Gastrocnemius medialis (tissue), 4 donors: ENCODE measurements around the gene TARBP2. TPM values are rescaled to one million over a fixed set of nuclear protein-coding genes. Genes with fewer than 3 reads are reported as not detected.

Experiments used
- ATAC-seq, 2 donors: fragments of 150-250 bp; one replicate each; pipeline ENCODE4 v1.9.1; 2016
- DNase-seq, 2 donors: peaks; one replicate each; pipeline ENCODE4 v3.0.0-alpha.2; 2019
- H3K27ac ChIP-seq, 4 donors: fragments of 200-600 bp; sonication (generic); 1 replicate in 1 of 4; 2 replicates in 3 of 4; pipeline ENCODE4 v1.5.1; 2016 to 2018; ENCODE audit warnings: mild to moderate bottlenecking in 2 of 4, moderate library complexity in 1 of 4
- H3K27me3 ChIP-seq, 3 donors: fragments of 200-600 bp; sonication (generic) in 2 of 3; 1 replicate in 1 of 3; 2 replicates in 2 of 3; pipeline versions ENCODE4 v1.5.1 to v1.6.0; 2016 to 2019; ENCODE audit warnings: mild to moderate bottlenecking in 1 of 3, moderate library complexity in 1 of 3
- H3K36me3 ChIP-seq, 2 donors: fragments of 200-600 bp; sonication (generic) in 1 of 2; one replicate each; pipeline ENCODE4 v1.5.1; 2017 to 2018
- H3K4me1 ChIP-seq, 2 donors: fragments of 200-600 bp; sonication (generic) in 1 of 2; one replicate each; pipeline ENCODE4 v1.5.1; 2016 to 2017; ENCODE audit warnings: mild to moderate bottlenecking in 2 of 2
- H3K4me3 ChIP-seq, 4 donors: fragments of 200-600 bp; sonication (generic) in 3 of 4; 1 replicate in 1 of 4; 2 replicates in 3 of 4; pipeline ENCODE4 v1.5.1; 2016 to 2019; ENCODE audit warnings: mild to moderate bottlenecking in 2 of 4
- H3K9me3 ChIP-seq, 3 donors: fragments of 200-600 bp; sonication (generic) in 2 of 3; 1 replicate in 1 of 3; 2 replicates in 2 of 3; pipeline ENCODE4 v1.5.1; 2016 to 2019
- POLR2A ChIP-seq, 2 donors: fragments of 450-650 bp; IDR thresholded peaks; one replicate each; pipeline ENCODE4 v1.6.1; 2017; ENCODE audit warnings: antibody characterized with exemption in 2 of 2, mild to moderate bottlenecking in 2 of 2, moderate library complexity in 2 of 2
- in situ Hi-C, 4 donors: fragments of 200-750 bp; cut with MboI; loops; one replicate each; pipeline versions ENCODE4 v1.15.0 to v1.8.0; 2017; ENCODE audit warnings: low sequenced_read_pairs in 4 of 4
- intact Hi-C: fragments of 100-400 bp; cut with DNase I; formaldehyde crosslinking; loops from one replicate; pipeline ENCODE4 v1.15.1; 2023; ENCODE audit warnings: low total_unique reads
- total RNA-seq, 4 donors: library from RNA; depleted of rRNA; stranded (reverse); fragments of >200 nt; gene quantifications; one replicate each; pipeline versions ENCODE4 v1.1.0 to v1.2.3, GENCODE V29; 2016
- TF ChIP-seq, protein P1 (sequence below), 5 experiments: fragments of 450-650 bp in 3 of 5; fragments of 200-600 bp in 2 of 5; sonication (generic) in 2 of 5; IDR thresholded peaks in 4 of 5; conservative IDR thresholded peaks in 1 of 5; 1 replicate in 4 of 5; 2 replicates in 1 of 5; pipeline ENCODE4 v1.5.1; 2016 to 2019; ENCODE audit warnings: antibody characterized with exemption in 5 of 5, mild to moderate bottlenecking in 3 of 5, moderate library complexity in 3 of 5

The TARBP2 gene
- total RNA-seq, 4 donors from 2014 or later: 6.8 to 17.4 (median 11.6) TPM

DNA sequence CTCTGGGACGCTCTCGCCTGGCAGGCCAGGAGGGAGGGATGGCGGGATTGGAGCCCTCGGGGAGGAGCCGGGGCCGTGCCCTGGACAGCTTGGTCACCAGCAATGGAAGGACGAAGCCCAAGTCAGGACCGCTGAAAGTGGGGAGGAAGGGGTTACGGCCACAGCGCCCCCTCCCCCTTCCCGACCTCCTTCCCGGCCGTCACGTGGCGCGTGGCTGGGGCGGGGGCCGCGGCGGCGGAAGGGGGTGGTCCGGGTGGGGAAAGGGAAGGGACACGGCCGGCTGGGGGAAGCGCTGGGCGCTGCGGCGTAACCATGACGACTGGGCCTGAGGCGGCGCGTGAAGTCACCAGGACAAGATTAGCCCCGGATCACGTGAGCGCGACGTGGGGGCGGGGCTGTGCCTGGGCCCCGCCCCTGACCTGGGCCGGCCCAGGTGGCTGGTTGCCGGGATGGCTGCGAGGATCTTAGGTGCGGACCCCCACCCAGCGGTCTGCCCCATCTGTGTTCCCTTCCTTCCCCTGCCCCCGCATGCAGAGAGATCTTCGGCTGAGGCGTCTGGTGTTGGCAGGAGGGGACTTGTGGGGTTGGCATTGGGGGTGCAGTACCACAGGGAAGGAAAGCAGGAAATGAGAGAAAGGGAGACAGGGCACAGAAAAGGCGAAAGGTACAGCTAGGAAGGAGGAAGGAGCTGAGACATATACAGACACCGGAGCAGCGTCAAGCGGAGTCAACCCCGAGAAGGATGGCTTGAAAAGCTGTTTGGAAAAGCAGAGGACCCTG lies 8.1 kb upstream of the TARBP2 start:
- peak overlapping the region; percentile 71 to 83 (median 78) for H3K4me3 ChIP-seq
- TF ChIP-seq, protein P1, sequence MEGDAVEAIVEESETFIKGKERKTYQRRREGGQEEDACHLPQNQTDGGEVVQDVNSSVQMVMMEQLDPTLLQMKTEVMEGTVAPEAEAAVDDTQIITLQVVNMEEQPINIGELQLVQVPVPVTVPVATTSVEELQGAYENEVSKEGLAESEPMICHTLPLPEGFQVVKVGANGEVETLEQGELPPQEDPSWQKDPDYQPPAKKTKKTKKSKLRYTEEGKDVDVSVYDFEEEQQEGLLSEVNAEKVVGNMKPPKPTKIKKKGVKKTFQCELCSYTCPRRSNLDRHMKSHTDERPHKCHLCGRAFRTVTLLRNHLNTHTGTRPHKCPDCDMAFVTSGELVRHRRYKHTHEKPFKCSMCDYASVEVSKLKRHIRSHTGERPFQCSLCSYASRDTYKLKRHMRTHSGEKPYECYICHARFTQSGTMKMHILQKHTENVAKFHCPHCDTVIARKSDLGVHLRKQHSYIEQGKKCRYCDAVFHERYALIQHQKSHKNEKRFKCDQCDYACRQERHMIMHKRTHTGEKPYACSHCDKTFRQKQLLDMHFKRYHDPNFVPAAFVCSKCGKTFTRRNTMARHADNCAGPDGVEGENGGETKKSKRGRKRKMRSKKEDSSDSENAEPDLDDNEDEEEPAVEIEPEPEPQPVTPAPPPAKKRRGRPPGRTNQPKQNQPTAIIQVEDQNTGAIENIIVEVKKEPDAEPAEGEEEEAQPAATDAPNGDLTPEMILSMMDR (IDR thresholded peaks at IDR 0.05 in 4 of 5, conservative IDR thresholded peaks at IDR 0.05 in 1 of 5): no peak
- peak; percentile 37 to 47 for TF ChIP-seq POLR2A (IDR thresholded peaks at IDR 0.05)
- H3K27me3 ChIP-seq: no peaks in the 10 kb centered on the region
- peaks cover 13 to 14% of the 10 kb centered on the region in 2 donors for H3K4me1 ChIP-seq
- intact Hi-C loops (no loop called here), in situ Hi-C loops (no loop called here)
- no peaks in the 10 kb centered on the region for H3K9me3 ChIP-seq
- ATAC-seq: peak; percentile 87 to 90
- DNase-seq: peak; percentile 86 to 87
- no peaks in the 10 kb centered on the region for H3K36me3 ChIP-seq
- H3K27ac ChIP-seq: peak overlapping the region; percentile 75 to 83 (median 76)

DNA sequence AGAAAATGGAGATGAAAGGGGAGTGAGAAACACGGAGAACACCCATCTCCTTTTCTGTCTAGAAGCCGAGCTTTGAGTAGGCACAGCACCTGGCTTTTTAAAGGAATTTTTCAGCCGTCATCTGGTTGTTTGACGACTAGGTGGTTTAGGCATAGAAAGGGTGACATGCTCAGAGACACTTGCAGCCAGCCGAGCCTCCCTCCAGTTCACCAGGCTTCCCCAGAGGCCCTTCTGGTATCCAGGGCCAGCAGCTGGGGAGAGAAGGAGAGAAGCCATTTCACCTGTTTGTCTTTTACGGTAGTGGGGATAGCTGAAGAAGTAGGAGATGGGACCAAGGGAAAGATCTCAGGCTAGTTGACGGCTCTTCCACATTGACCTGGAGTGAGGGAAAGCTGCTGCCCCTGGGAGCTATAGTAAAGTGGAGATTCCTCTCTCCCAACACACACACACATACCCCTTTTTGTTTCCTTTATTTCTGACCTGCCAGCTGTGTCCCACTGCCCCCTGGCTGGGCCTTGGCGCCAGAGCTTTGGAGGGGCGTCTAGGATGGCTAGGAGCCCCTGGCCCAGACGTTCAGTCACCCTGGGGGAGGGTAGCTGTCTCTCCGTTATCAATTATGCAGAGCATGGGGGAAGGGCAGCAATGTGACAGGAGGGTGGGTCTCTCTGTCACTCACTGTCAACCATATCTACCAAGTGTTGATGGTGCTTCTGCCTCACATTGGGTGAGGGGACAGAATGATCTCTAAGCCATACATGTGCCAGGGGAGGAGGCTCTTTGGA lies 7.3 kb upstream of the TARBP2 start:
- DNase-seq: peak in 1 of 2 donors; percentile 11
- H3K27ac ChIP-seq: peak overlapping the region; percentile 75 to 83 (median 76)
- no peaks in the 10 kb centered on the region for H3K36me3 ChIP-seq
- no peaks in the 10 kb centered on the region for H3K9me3 ChIP-seq
- peak overlapping the region; percentile 71 to 83 (median 78) for H3K4me3 ChIP-seq
- no peaks in the 10 kb centered on the region for H3K27me3 ChIP-seq
- in situ Hi-C loops: no loop called here
- no peak for TF ChIP-seq POLR2A (IDR thresholded peaks at IDR 0.05)
- TF ChIP-seq, protein P1 (IDR thresholded peaks at IDR 0.05 in 4 of 5, conservative IDR thresholded peaks at IDR 0.05 in 1 of 5): no peak
- ATAC-seq: no peak
- peaks cover 13 to 14% of the 10 kb centered on the region in 2 donors for H3K4me1 ChIP-seq
- intact Hi-C loops: no loop called here

DNA sequence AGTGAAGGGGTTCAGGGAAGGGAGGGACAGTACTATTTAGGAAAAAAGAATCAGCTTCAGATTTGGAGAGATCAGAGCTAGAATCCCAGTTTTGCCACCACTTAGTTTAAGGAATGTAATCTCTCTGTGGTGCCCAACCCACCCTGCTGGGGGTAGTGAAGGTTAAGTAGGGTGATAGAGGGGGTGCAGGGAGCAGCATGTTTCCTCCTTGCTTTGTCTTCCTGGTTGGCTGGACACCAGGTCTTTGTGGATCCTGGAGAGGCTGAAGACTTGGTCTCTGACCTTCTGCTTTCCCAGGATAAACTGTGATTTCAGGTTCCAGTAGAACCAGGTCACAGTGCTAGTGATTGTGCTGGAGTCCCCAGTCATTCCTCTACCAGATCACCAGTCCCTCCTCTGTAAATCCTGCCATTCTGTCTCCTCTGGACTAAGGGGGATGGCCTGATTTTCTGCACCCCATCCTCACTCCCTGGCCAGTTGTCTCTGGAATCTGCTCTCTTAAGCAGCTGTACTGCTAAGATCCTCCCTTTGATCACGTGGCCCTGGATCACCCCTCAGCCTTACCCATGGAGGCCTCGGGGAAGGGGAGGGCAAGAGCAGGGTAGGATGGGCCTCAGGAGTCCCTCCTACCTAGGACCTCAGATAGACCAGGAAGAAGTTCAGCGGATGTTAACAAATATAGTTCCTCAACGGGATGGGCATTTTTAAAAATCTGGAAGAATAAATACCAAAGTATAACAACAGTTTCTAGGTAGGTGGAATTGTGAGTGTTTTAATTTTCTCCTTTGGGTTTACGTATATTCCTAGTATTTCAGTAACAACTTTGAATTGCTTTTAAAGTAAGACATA lies 5.0 kb upstream of the TARBP2 start:
- Histone ChIP-seq H3K36me3 (no peaks in the 10 kb centered on the region), H3K4me3 (no peak overlapping the region), H3K27me3 (no peaks in the 10 kb centered on the region), H3K27ac (peak overlapping the region; percentile 8 to 46 (median 23)), H3K9me3 (no peaks in the 10 kb centered on the region), H3K4me1 (peaks cover 19 to 26% of the 10 kb centered on the region in 2 donors)
- TF ChIP-seq POLR2A (IDR thresholded peaks at IDR 0.05): no peak
- TF ChIP-seq, protein P1 (IDR thresholded peaks at IDR 0.05 in 4 of 5, conservative IDR thresholded peaks at IDR 0.05 in 1 of 5): no peak
- ATAC-seq (no peak), DNase-seq (peak in 1 of 2 donors; percentile 54)
- in situ Hi-C loops: no loop called here
- intact Hi-C loops: loop anchor here (5.0 kb wide), 1 partner anchor 516 kb away; no protein-coding TSS in a partner anchor

GRCh38 chr12:53496752-53497032 lies 4.4 kb upstream of the TARBP2 start:
- in situ Hi-C loops: no loop called here
- no peaks in the 10 kb centered on the region for H3K27me3 ChIP-seq

More at GRCh38 chr12:53496752-53497032, 4.4 kb upstream of the TARBP2 start:
- TF ChIP-seq, protein P1 (IDR thresholded peaks at IDR 0.05 in 4 of 5, conservative IDR thresholded peaks at IDR 0.05 in 1 of 5): no peak
- TF ChIP-seq POLR2A (IDR thresholded peaks at IDR 0.05): no peak
- H3K4me1 ChIP-seq: peaks cover 22 to 29% of the 10 kb centered on the region in 2 donors
- no peak overlapping the region for H3K4me3 ChIP-seq
- H3K9me3 ChIP-seq: no peaks in the 10 kb centered on the region
- peak overlapping the region in 3 of 4 donors; percentile 18 to 46 (median 28) for H3K27ac ChIP-seq
- H3K36me3 ChIP-seq: no peaks in the 10 kb centered on the region
- ATAC-seq (no peak), DNase-seq (no peak)
- intact Hi-C loops: loop anchor here (5.0 kb wide), 1 partner anchor 516 kb away; no protein-coding TSS in a partner anchor
